Stimulated activated CD8-positive, alpha-beta memory T cell treated with anti-CD3 and anti-CD28 coated beads, Interleukin-4, amount 100 ng/mL, for 24 hours (primary cell): ENCODE measurements around the gene IGSF23.
"Not testable (repeated sequence)": the region's sequence is repeated elsewhere in the genome, so short reads cannot be mapped to it uniquely, and the experiment has no call there.

Source experiments
- DNase-seq: peaks from one replicate; pipeline ENCODE4 v3.0.0-alpha.2; 2020; ENCODE audit warnings: low read depth

IGSF23 gene

DNA sequence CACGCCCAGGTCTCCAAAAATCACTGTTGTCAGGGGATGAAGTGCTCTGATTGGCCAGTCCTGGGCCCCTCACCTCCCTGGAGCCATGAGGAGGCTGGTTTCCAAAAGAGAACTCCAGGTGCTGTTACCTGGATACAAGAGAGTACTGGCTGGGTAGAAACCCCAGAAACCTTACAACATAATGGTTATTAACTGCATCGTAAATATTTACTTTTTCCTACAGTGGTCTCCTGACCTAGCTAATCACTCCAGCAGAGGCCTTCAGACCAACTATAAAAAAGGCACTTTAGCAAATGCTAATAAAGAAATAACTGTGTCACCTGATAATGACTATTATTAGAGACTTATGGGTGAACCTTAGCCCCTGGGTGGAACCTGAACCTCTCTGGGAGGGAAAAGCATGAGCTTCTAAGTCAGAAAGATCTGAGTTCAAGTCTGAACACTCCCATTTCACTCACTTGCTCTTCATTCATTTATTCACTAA, 1.5 kb upstream of the IGSF23 start:
- no peak for DNase-seq

DNA sequence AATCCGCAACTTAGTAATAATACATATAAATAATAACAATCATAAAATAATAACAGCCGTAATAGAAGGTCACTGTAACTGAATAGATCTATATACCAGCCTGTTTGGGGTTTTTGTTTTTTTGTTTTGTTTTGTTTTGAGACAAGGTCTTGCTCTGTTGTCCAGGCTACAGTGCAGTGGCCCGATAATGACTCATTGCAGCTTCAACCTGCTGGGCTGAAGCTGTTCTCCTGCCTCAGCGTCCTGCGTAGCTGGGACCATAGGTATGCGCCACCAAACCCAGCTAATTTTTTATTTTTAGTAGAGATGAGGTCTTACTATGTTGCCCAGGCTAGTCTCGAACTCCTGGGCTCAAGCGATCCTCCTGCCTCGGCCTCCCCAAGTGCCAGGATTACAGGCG, 950 bp downstream of the IGSF23 start:
- DNase-seq = no peak

DNA sequence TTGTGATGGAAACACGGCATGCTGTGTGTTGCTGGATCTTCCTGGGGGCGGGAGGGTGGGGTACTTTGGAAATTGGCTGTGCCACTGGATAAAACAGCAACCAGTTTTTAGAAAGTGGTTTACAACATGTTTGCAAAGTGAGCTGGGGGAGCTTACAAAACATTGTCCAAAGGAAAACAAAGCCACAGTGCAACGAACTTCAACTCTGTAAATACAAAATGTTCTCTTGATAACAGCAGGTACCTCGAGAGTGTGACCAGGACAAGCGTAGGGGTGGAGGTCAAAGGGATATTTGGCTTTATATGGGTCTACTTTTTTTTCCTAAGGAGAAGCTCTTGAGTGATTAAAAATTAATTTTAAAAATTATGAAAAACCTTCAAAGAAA, 2.5 kb downstream of the IGSF23 start:
- no peak for DNase-seq

DNA sequence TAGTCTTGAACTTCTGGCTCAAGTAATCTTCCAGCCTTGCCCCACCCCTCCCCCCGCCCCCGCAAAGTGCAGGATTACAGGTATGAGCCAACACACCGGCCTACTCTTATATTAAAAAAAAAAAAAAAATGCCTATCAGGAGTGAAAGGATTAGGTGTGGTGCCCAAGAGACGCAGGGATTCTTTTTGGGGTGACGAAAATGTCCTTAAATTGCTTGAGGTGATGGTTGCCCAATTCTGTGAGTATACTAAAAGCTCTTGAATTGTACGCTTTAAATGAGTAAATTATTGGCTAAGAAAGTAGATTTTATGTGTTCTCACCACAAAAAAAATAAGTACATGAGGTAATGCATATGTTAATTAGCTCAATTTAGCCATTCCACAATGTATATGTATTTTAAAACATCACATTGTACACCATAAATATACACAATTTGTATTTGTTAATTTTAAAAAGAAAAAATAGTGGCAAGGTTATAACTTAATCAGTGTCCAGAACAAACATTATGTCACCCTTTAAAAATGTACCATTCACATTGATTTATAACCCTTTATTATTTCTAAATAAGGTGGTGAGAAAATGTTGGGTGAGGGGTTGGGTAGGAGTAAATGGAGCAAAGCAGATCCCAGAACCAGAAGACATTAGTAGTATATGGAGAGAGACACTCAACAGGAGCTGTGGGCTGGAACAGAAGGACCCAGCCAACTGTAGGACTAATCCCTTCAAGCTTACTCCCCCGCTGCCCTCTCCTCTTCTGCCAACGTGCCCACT, 3.9 kb downstream of the IGSF23 start:
- DNase-seq = no peak

DNA sequence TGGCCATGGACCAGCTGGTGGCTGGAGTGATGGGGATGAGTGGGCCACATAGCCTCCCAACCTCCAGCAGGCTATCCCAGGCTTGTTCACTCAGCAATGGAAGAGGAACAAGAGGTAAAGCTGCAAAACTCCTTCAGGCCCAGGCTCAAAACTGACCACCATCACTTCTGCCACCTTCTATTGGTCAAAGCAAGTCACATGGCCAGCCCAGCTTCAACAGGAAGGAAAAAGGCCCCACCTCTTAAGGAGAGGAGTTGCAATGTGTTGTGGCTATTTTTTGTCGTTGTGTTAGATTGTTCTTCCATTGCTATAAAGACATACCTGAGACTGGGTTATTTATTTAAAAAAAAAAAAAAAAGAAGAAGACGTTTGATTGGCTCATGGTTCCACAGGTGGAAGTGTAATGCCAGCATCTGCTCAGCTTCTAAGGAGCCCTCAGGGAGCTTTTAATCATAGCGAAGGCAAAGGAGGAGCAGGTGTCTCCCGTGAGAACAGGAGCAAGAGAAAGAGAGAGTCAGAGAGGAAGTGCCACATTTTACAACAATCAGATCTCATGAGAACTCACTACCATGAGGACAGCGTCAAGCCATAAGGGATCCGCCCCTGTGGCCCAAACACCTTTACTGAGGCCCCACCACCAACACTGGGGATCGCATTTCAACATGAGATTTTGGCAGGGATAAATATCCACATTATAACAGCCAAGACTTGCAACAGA, 5.4 kb downstream of the IGSF23 start:
- DNase-seq = no peak

DNA sequence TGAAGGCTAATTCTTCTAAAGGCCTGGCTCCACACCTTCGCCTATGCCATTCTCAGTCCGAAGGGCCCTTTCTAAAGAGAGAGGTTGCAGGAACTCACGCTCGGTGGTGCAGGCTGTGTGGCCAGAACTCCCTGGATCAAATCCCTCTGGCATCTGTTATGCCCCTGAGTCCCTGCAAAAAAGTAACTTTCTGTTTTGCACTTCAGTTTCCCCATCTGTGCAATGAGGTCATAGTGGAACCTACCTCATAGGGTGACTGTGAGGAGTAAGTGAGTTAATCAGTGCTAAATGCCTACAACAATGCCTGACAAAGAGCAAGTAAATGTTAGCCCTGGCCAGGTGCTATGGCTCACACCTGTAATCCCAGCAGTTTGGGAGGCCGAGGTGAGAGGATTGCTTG, 7.3 kb downstream of the IGSF23 start:
- DNase-seq = no peak

DNA sequence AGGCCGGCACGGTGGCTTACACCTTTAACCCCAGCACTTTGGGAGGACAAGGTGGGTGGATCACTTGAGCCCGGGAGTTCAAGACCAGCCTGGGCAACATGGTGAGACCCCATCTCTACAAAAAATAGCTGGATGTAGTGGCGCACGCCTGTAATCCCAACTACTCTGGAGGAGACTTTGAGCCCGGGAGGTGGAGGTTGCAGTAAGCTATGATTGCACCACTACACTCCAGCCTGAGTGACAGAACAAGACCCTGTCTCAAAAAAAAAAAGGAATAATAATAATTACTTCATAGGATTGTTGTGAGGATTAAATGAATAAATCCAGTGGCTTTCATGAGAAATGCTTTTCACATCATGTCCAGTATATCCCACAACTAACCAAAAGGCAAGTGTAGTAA, 8.0 kb downstream of the IGSF23 start:
- DNase-seq = no peak

DNA sequence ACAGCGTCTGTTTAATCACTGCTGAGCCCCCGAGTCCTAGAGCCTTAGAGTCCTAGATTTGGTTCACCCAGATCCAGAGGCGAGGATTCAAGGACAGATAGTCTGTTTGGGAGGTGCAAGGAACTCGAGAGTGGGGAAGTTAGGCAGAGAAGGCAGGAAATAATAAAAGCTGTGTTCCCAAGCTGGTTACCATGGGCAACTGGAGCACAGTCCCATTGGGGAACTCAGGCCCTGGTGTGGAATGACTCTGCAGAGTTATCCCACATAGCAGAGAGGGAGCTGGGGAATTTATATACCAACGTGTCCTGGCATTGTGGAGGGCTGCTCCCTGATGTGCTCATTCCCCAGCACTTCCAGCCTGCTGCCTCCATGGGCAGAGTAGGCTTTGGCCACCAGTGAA, 9.7 kb downstream of the IGSF23 start:
- no peak for DNase-seq

DNA sequence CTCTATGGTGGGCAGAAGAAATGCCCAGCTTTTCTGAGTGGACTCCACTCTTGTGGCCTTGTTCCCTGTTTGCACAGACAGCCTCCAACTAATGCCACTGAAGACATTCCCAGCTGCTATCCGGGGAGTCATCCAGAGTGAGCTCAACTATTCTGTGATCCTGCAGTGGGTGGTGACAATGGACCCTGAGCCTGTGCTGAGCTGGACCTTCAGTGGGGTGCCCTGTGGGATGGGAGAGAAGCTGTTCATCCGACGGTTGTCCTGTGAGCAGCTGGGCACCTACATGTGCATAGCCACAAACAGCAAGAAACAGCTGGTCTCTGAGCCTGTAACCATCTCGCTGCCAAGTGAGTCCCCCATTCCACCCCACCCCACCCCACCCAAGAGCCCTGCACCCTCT, 10.3 kb downstream of the IGSF23 start:
- DNase-seq = no peak

DNA sequence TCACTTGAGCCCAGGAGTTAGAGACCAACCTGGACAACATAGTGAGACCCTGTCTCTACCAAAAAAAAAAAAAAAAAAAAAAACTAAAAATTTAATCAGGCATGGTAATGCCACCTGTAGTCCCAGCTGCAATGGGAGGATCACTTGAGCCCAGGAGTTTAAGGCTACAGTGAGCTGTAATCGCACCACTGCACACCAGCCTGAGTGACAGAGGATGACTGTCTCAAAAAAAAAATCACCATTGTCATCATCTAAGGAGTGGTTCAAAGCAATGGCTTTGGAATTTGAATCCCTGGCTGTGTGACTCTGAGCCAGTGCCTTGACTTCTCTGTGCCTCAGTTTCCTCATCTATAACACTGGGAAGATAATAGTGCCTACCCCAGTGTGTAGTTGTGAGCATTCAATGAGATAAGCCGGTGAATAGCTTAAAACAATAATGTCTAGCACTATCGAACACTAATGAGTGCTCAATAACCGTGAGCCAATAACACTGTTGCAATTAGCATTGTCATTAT, 11.5 kb downstream of the IGSF23 start:
- DNase-seq = no peak

DNA sequence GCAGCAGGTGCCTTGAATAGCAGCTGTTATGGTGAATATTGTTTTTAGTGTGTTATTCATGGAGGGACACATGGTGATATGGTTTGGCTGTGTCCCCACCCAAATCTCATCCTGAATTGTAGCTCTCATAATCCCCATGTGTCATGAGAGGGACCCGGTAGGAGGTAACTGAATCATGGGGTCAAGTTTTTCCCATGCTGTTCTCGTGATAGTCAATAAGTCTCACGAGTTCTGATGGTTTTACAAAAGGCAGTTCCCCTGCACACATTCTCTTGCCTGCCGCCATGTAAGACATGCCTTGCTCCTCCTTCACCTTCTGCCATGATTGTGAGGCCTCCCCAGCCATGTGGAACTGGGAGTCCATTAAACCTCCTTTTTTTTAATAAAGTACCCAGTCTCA, 12.3 kb downstream of the IGSF23 start:
- not testable (repeated sequence) for DNase-seq

DNA sequence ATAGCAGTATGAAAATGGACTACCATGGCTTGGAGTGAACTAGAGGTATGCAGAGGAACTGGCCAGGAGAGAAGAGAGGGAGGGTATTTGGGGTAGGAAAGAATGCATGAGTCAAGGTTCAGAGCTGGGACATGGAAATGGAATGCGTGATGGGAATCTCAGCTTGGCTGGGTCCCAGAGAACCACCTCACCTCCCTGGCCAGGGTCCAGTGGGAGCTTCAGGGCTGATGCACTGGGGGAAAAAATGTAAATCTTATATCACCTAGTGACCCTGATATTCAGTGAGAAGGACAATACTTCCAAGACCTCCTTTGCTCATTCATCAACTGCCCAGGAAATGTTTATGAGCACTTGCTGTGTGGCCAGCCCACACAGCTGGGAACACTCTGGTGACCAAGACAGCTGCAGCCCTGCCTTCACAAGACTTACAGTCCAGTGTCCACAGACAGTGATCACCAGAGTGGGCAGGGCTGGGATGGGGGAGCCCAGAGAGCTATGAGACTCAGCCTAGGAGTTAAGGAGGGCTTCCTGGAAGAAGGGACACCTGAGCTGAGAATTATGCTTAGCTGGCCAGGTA, 12.8 kb downstream of the IGSF23 start:
- DNase-seq = no peak

DNA sequence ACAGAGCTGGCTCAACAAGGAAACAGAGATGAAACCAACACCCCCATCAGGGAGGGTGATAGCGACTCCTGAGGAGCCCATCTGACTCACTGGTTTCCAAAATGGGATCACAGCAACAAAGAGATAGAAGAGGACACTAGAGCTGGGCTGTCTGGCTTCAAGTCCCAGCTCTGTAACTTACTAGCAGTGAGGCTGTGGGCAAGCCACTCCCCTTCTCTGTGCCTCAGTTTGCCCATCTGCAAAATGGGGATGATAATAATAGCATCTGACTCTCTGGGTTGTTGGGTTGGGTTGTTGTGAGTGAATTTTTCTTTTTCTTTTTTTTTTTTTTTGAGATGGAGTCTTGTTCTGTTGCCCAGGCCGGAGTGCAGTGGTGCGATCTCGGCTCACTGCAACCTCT, 14.3 kb downstream of the IGSF23 start:
- DNase-seq = no peak

DNA sequence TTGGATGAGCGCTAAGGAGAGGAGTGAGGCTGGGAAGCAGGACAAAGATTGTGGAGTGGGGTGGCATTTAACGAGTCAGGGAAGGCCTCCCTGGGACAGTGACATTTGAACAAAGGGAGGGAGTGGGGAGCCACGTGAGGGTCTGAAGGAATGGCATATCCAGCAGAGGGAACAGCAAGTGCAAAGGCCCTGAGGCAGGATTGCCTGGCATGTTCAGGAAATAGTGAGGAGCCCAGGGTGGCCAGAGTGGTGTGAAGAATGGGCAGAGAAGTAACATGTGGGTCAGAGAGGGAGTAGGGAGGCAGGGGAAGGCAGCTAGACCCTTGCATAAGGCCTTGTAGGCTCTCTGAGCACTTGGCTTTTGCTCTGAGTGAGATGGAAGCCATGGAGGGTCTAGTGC, 15.4 kb downstream of the IGSF23 start:
- DNase-seq = no peak

DNA sequence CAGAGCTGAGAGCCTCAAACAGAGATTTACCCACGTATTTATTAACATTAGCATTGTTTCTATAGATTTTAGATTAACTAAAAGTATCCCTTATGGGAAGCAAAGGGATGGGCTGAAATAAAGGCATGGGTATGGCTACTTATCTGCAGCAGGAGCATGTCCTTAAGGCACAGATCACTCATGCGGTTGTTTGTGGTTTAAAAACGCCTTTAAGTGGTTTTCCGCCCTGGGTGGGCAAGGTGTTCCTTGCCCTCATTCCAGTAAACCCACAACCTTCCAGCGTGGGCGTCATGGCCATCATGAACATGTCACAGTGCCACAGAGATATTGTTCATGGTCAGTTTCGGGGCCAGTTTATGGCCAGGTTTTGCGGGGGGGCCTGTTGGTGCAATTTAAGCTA, 18.2 kb downstream of the IGSF23 start:
- DNase-seq = not testable (repeated sequence)

DNA sequence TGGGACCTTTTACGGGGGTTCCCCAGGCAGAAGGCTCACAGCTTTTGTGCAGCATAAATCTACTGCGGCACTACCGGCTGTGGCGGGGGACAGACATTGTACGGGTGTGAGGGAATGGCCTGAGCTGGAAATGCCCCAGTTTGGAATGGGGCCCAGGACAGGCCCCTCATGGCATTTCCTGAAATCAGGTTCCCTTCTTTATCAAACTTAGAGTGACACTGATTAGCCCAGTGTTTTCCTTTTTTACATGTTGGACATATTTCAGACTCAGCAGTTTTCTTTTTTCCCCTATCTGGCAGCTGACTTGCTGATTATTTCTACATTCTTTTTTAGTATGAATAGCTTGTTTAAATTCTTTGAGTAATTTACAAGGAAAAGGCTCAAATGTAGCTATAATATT, 20.7 kb downstream of the IGSF23 start:
- DNase-seq = not testable (repeated sequence)

DNA sequence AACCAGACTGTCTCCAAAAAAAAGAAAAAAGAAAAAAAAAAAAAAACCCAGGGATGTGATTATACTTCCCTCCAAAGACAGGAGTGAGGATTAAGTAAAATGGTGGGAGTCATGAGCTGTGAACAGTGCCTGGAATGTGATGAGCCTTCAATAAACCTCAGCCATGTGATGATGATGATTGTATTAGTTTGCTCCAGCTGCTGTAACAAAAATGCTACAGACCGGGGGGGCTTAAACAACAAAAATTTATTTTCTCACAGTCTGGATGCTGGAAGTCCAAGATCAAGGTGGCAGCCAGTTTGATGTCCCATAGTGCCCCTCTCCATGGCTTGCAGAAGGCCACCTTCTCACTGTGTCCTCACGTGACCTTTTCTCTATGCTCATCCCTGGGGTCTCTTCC, 21.4 kb downstream of the IGSF23 start:
- no peak for DNase-seq

DNA sequence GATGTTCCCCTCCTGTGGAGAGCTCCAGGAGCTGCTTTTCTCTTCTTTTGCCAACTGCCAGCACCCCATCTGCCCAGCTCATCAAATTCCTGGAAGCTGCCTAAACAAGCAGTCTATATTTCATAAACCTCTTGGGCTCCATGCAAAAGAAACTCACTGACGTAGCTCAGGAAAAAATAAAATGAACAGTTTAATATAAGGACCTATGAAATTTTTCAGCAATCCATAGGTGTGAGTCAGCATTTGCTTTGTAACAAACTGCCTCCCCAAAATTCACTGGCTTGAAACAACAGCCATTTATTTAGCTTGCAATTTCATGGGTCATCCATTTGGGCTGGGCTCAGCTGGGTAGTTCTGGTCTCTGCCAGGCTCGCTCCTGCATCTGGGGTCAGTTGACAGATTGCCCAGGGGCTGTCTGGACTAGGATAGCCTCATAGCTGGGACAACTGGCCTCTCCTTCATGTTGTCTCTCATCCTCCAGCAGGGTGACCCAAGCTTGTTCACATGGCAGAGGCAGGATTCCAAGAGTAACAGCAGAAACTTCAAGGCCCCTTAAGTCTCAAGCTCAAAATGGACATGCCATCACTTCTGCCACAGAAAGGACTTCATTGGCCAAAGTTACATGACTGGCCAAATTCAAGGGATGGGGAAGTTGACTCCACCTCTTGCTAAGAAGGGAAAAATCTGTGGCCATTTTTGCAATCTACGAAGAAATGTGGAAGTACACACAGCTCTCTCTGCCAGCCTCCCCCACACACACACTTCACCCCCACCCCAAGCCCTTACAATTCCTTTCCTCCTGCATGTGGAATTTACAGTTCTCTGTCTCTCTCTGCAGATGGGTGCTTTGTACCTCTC, 22.4 kb downstream of the IGSF23 start:
- no peak for DNase-seq

DNA sequence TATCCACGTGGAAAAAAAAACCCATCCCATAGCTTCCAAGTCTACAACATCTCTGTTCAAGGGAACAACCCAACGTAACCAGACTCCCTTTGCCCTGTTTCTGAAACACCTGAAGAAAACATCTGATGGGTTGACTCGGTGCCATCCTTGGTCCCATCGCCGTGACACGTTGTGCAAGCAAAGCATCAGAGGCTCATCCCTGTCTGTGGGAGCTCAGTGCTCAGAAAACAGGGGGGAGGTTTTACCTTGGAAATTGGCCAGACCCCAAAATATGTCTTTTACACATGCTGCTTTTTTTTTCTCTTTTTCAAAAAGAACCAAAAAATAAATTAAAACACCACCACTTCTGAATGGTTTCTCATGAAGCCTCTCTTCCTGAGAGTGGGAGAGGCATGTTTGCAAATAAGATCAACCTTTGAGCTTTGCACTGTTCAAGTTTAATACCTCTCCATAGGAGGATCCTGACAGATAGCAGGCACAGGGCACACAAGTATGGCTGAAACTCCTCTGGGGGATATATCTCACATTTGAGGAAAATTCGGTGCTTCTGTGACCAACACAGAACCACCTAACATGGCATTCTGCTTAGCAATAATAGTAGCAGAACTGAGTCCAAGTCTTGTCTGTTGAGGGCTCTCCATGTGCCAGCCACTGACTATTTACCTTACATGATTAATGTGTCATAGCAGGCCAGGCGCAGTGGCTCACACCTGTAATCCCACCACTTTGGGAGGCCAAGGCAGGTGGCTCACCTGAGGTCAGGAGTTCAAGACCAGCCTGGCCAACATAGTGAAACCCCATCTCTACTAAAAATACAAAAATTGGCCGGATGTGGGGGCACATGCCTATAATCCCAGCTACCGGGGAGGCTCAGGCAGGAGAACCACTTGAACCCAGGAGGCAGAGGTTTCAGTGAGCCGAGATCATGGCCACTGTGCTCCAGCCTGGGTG, 23.4 kb downstream of the IGSF23 start:
- DNase-seq = no peak

DNA sequence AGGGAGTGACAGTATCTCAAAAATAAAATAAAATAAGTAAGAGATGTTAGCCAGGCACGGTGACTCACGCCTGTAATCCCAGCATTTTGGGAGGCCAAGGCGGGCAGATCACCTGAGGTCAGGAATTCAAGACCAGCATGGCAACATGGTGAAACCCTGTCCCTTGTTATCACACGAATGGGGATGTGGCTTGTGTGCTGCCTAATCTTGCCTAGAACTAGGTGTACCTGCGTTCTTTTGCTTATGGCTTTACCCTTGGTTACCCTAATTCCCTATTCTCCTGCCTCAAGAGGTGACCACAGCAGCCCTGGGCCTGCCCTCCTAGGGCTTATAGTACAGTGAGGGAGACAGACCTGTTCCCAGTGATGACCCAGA, 24.0 kb downstream of the IGSF23 start:
- DNase-seq = no peak

DNA sequence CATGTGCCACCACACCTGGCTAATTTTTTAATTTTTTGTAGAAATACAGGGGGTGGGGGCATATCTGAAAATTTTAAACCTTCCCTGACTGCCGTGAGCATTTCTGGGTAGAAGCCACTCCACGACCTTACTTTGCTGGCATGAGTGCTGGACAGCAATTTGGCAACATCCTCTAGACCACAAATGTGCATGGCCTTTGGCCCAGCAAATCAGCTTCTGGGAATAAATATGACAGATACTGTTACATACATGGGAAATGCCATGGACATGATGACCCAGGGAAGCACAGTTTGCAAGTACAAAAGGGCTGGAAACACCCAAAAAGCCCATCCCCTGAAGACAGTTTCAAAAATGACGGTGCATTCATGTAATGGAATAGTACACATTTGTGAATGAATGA, 27.2 kb downstream of the IGSF23 start:
- no peak for DNase-seq
